Inferior parietal cortex (tissue), 1 donor: ENCODE measurements around the gene UROD.
"Not testable (repeated sequence)": the region's sequence is repeated elsewhere in the genome, so short reads cannot be mapped to it uniquely, and the experiment has no call there.

Experiments
- DNase-seq: peaks from one replicate; pipeline ENCODE4 v3.0.0-alpha.2; 2016; ENCODE audit errors: extremely low spot score

Gene UROD

GRCh38 chr1:45038661-45039364 is 26.8 kb downstream of the UROD start:
- DNase-seq = no peak

- no peak for DNase-seq
Measured at GRCh38 chr1:45040297-45040696, 28.2 kb downstream of the UROD start.

- DNase-seq = no peak
Measured at GRCh38 chr1:45043094-45043493, 31.0 kb downstream of the UROD start.

GRCh38 chr1:45044916-45045315 is 32.9 kb downstream of the UROD start:
- DNase-seq = no peak

- DNase-seq = no peak
Measured at GRCh38 chr1:45047032-45047431, 35.0 kb downstream of the UROD start.

GRCh38 chr1:45051005-45051772 is 39.1 kb downstream of the UROD start:
- DNase-seq = no peak

GRCh38 chr1:45057542-45057941 is 45.5 kb downstream of the UROD start:
- DNase-seq = no peak

- DNase-seq = no peak
Measured at GRCh38 chr1:45059829-45060228, 47.8 kb downstream of the UROD start.

GRCh38 chr1:45062463-45062862 is 50.4 kb downstream of the UROD start:
- DNase-seq = not testable (repeated sequence)

GRCh38 chr1:45065083-45065482 is 53.0 kb downstream of the UROD start:
- DNase-seq = no peak
